ENCODE results near the gene SH3BP4.

- TF ChIP-seq CEBPB (IDR thresholded peaks at IDR 0.05; ENCODE audit: low read depth, low read length) (no peak), CTCF (IDR thresholded peaks at IDR 0.05; ENCODE audit: control extremely low read depth in 1 of 3, insufficient read depth in 1 of 3, low read depth in 1 of 3, low read length in 3 of 3) (no peak), POLR2AphosphoS5 (IDR thresholded peaks at IDR 0.05; ENCODE audit: low read depth, low read length) (no peak), POU5F1 (IDR thresholded peaks at IDR 0.05; ENCODE audit: low read depth, low read length) (no peak), CBX5 (IDR thresholded peaks at IDR 0.05; ENCODE audit: low read depth, low read length) (no peak), BRCA1 (IDR thresholded peaks at IDR 0.05; ENCODE audit: low read depth, low read length) (no peak), CHD2 (IDR thresholded peaks at IDR 0.05; ENCODE audit: low read length) (no peak), TAF1 (IDR thresholded peaks at IDR 0.05; ENCODE audit: low read depth, low read length) (no peak), RAD21 (IDR thresholded peaks at IDR 0.05 in 1 of 2, conservative IDR thresholded peaks at IDR 0.05 in 1 of 2; ENCODE audit: low read depth in 2 of 2, low read length in 2 of 2) (no peak), CREB1 (IDR thresholded peaks at IDR 0.05) (no peak), RFX5 (IDR thresholded peaks at IDR 0.05; ENCODE audit: borderline replicate concordance, low read depth, low read length) (no peak), EP300 (IDR thresholded peaks at IDR 0.05; ENCODE audit: borderline replicate concordance in 1 of 2, low read depth in 2 of 2, low read length in 2 of 2) (no peak)
Measured at GRCh38 chr2:234935311-234935710, 16.5 kb upstream of the SH3BP4 start.
